ENCODE results near the gene CDK2.

CDK2 gene

GRCh38 chr12:55963760-55964159, 2.9 kb upstream of the CDK2 start:
- H3K4me3 Mint-ChIP-seq = no peak overlapping the region
- TF ChIP-seq, protein P1, sequence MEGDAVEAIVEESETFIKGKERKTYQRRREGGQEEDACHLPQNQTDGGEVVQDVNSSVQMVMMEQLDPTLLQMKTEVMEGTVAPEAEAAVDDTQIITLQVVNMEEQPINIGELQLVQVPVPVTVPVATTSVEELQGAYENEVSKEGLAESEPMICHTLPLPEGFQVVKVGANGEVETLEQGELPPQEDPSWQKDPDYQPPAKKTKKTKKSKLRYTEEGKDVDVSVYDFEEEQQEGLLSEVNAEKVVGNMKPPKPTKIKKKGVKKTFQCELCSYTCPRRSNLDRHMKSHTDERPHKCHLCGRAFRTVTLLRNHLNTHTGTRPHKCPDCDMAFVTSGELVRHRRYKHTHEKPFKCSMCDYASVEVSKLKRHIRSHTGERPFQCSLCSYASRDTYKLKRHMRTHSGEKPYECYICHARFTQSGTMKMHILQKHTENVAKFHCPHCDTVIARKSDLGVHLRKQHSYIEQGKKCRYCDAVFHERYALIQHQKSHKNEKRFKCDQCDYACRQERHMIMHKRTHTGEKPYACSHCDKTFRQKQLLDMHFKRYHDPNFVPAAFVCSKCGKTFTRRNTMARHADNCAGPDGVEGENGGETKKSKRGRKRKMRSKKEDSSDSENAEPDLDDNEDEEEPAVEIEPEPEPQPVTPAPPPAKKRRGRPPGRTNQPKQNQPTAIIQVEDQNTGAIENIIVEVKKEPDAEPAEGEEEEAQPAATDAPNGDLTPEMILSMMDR (IDR thresholded peaks at IDR 0.05; ENCODE audit: unreplicated experiment in 3 of 3) = no peak
- H3K9me3 Mint-ChIP-seq = no peaks in the 10 kb centered on the region
- no peaks in the 10 kb centered on the region for H3K27me3 Mint-ChIP-seq (ENCODE audit: low read depth)
- no peak overlapping the region for H3K27ac Mint-ChIP-seq
- H3K4me1 Mint-ChIP-seq = peaks cover 29% of the 10 kb centered on the region
- no peaks in the 10 kb centered on the region for H3K36me3 Mint-ChIP-seq (ENCODE audit: low read depth)

GRCh38 chr12:55965240-55965639, 1.4 kb upstream of the CDK2 start:
- Mint-ChIP-seq H3K9me3 (no peaks in the 10 kb centered on the region), H3K27me3 (ENCODE audit: low read depth) (no peaks in the 10 kb centered on the region), H3K4me3 (peak overlapping the region; percentile 91 to 96 (median 93)), H3K36me3 (ENCODE audit: low read depth) (peaks cover under 1% of the 10 kb centered on the region), H3K27ac (peak overlapping the region in 2 of 3 experiments; percentile 87 to 94), H3K4me1 (peaks cover 29% of the 10 kb centered on the region)
- TF ChIP-seq, protein P1 (IDR thresholded peaks at IDR 0.05; ENCODE audit: unreplicated experiment in 3 of 3) = no peak

DNA sequence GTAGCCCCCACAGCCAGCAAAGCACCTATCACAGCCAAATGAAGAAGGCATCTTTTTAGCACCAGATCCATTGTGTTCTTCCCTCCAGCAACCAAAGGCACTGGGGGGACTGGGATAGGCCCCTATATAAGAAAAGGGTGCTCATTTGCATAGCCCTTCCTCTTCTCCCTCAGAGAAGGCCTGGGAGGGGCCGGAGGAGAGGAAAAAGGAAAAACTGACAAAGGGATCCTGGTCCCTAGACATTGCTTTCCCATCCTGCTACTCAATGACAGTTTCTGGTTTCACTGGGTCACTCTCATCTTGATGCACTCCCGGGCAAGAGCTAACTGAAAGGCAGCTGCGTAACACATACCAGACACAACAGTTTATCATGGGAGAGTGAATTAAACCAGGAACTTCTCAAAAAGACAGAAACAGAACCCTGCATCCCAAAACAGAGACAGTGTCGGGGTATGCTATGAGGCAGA, 656 bp upstream of the CDK2 start, which contains the start of gene PMEL:
Gene PMEL (minus strand): TSS at position 102 of the 467 bp plus-strand sequence. CDS start 31 bp downstream, at position 71.
- peak within 1 kb of the TSS; percentile 62 to 94 (median 87) for H3K27ac Mint-ChIP-seq
- H3K27me3 Mint-ChIP-seq (ENCODE audit: low read depth) = no peaks in the 10 kb centered on the region
- TF ChIP-seq, protein P1 (IDR thresholded peaks at IDR 0.05; ENCODE audit: unreplicated experiment in 3 of 3) = no peak
- H3K4me1 Mint-ChIP-seq = peaks cover 29% of the 10 kb centered on the region
- H3K4me3 Mint-ChIP-seq = peak within 1 kb of the TSS; percentile 91 to 96 (median 93)
- no peaks in the 10 kb centered on the region for H3K9me3 Mint-ChIP-seq
- H3K36me3 Mint-ChIP-seq (ENCODE audit: low read depth) = peaks cover 4% of the 10 kb centered on the region

DNA sequence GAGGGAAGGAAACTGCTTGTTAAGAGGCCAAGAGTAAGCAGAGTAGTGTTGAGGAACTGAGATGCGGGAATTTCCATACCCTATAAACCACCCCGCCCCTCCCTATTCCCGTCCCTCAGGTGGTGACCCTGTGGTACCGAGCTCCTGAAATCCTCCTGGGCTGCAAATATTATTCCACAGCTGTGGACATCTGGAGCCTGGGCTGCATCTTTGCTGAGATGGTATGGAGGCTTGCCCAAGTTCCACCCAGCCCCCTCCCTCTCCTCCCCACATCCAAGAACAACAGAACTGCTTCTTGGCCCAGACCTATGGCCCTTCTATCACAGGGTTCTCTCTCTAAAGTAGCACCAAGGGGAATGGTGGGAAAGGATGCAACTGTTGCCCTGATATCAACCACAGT, 2.7 kb downstream of the CDK2 start:
- H3K9me3 Mint-ChIP-seq = no peaks in the 10 kb centered on the region
- TF ChIP-seq, protein P1 (IDR thresholded peaks at IDR 0.05; ENCODE audit: unreplicated experiment in 3 of 3) = no peak
- no peaks in the 10 kb centered on the region for H3K27me3 Mint-ChIP-seq (ENCODE audit: low read depth)
- H3K27ac Mint-ChIP-seq = no peak overlapping the region
- H3K4me3 Mint-ChIP-seq = peak overlapping the region in 1 of 3 experiments; percentile 6
- H3K4me1 Mint-ChIP-seq = peaks cover 29% of the 10 kb centered on the region
- H3K36me3 Mint-ChIP-seq (ENCODE audit: low read depth) = peaks cover 4% of the 10 kb centered on the region

- Mint-ChIP-seq H3K36me3 (ENCODE audit: low read depth) (peaks cover 8% of the 10 kb centered on the region), H3K27me3 (ENCODE audit: low read depth) (no peaks in the 10 kb centered on the region), H3K4me1 (peaks cover 24% of the 10 kb centered on the region), H3K27ac (no peak overlapping the region), H3K9me3 (no peaks in the 10 kb centered on the region), H3K4me3 (no peak overlapping the region)
- TF ChIP-seq, protein P1 (IDR thresholded peaks at IDR 0.05; ENCODE audit: unreplicated experiment in 3 of 3) = no peak
These were observed 4.1 kb downstream of the CDK2 start for GRCh38 chr12:55970775-55971174.

- no peaks in the 10 kb centered on the region for H3K27me3 Mint-ChIP-seq (ENCODE audit: low read depth)
- H3K27ac Mint-ChIP-seq = no peak overlapping the region
- peaks cover 18% of the 10 kb centered on the region for H3K36me3 Mint-ChIP-seq (ENCODE audit: low read depth)
- H3K9me3 Mint-ChIP-seq = no peaks in the 10 kb centered on the region
- peak overlapping the region in 2 of 3 experiments; percentile 54 to 68 for H3K4me3 Mint-ChIP-seq
- peaks cover 18% of the 10 kb centered on the region for H3K4me1 Mint-ChIP-seq
- TF ChIP-seq, protein P1 (IDR thresholded peaks at IDR 0.05; ENCODE audit: unreplicated experiment in 3 of 3) = no peak
These were observed 5.4 kb downstream of the CDK2 start for GRCh38 chr12:55972042-55972441.
